GM12878 (cell line): Measurements from ENCODE around the gene ROR2. TPM values are rescaled to one million over a fixed set of nuclear protein-coding genes. Genes with fewer than 3 reads are reported as not detected.

Experiments used
- ATAC-seq: fragments of 200-7000 bp; cut with Tn5 transposase; 3 replicates; pipeline ENCODE4 v1.9.1; 2020; ENCODE audit warnings: mild to moderate bottlenecking, moderate library complexity
- BruUV-seq: library from RNA; stranded (reverse); fragments of 400-500 nt; replicated peaks from 2 replicates; lab custom pipeline; 2021; lab: Mats Ljungman, UMichigan
- CTCF ChIA-PET: fragments of 300-600 bp; sonication (Branson Sonifier 250); formaldehyde crosslinking; extraction: SDS; loops from one replicate; lab custom pipeline; 2021; ENCODE audit warnings: inconsistent platforms; lab: Yijun Ruan, JAX
- POLR2A ChIA-PET: fragments of 350-600 bp; formaldehyde crosslinking; extraction: SDS; loops from one replicate; lab custom pipeline; 2021; ENCODE audit warnings: inconsistent platforms; lab: Charles Lee
- RAD21 ChIA-PET: fragments of 300-600 bp; sonication (Branson Sonifier 250); formaldehyde crosslinking; loops from one replicate; lab custom pipeline; 2023; ENCODE audit warnings: antibody characterized with exemption; ENCODE audit not compliant: unreplicated experiment; lab: Charles Lee
- SMC1A ChIA-PET: fragments of 300-600 bp; sonication (Branson Sonifier 250); formaldehyde crosslinking; loops from one replicate; lab custom pipeline; 2023; ENCODE audit not compliant: unreplicated experiment, uncharacterized antibody; lab: Charles Lee
- DNase-seq: peaks from one replicate; pipeline ENCODE4 v3.0.0-alpha.2; 2011; ENCODE audit warnings: low read depth, low spot score
- FAIRE-seq: peaks from 3 replicates; lab custom pipeline; 2011; peaks lifted over from hg19 to GRCh38; lab: Jason Lieb, UNC
- H2AFZ ChIP-seq: 2 replicates; pipeline ENCODE4 v1.6.0; 2011; ENCODE audit warnings: low read depth, low read length, control low read depth; ENCODE audit not compliant: control insufficient read depth
- H3K27ac ChIP-seq: 2 replicates; pipeline ENCODE4 v1.5.1; 2011; ENCODE audit warnings: control low read depth; ENCODE audit not compliant: control insufficient read depth, insufficient read depth
- H3K27me3 ChIP-seq, 2 experiments: replicated peaks in 1 of 2; 2 replicates each; pipeline versions ENCODE4 v1.6.0 to v1.6.1; 2011; ENCODE audit warnings: low read length in 1 of 2; ENCODE audit not compliant: control insufficient read depth in 2 of 2, insufficient read depth in 2 of 2
- H3K36me3 ChIP-seq, 2 experiments: 2 replicates each; pipeline ENCODE4 v1.5.1; 2011; ENCODE audit warnings: low read length in 1 of 2; ENCODE audit not compliant: control insufficient read depth in 2 of 2, insufficient read depth in 2 of 2
- H3K4me1 ChIP-seq: 2 replicates; pipeline ENCODE4 v1.6.1; 2011; ENCODE audit warnings: mild to moderate bottlenecking, low read length, moderate library complexity, mixed read lengths; ENCODE audit not compliant: control insufficient read depth, insufficient read depth
- H3K4me2 ChIP-seq: 2 replicates; pipeline ENCODE4 v1.6.0; 2011; ENCODE audit warnings: control low read depth; ENCODE audit not compliant: control insufficient read depth, insufficient read depth
- H3K4me3 ChIP-seq: fragments of 200-600 bp; sonication (generic); 2 replicates; pipeline ENCODE4 v1.5.1; 2016
- H3K79me2 ChIP-seq: 2 replicates; pipeline ENCODE4 v1.6.0; 2011; ENCODE audit warnings: low read length; ENCODE audit not compliant: control insufficient read depth, insufficient read depth
- H3K9ac ChIP-seq: 2 replicates; pipeline ENCODE4 v1.8.0; 2011; ENCODE audit warnings: low read length, control low read depth, mixed read lengths; ENCODE audit not compliant: control insufficient read depth, insufficient read depth
- H3K9me3 ChIP-seq: replicated peaks from 3 replicates; pipeline ENCODE4 v1.5.1; 2011; ENCODE audit warnings: mild to moderate bottlenecking, low read length; ENCODE audit not compliant: control insufficient read depth, insufficient read depth
- H4K20me1 ChIP-seq: 2 replicates; pipeline ENCODE4 v1.6.0; 2011; ENCODE audit not compliant: control insufficient read depth, insufficient read depth
- ATF2 ChIP-seq: IDR thresholded peaks from 2 replicates; pipeline ENCODE4 v1.6.1; 2012; ENCODE audit warnings: low read length, inconsistent platforms
- CBFB ChIP-seq: IDR thresholded peaks from 2 replicates; pipeline ENCODE4 v1.6.1; 2016; ENCODE audit warnings: antibody characterized with exemption, low read depth
- CHD4 ChIP-seq: fragments of 200-600 bp; sonication (generic); IDR thresholded peaks from 2 replicates; pipeline ENCODE4 v1.6.1; 2016; ENCODE audit warnings: mild to moderate bottlenecking
- CREM ChIP-seq: IDR thresholded peaks from 2 replicates; pipeline ENCODE4 v1.6.1; 2014; ENCODE audit warnings: antibody characterized with exemption, low read depth
- DPF2 ChIP-seq: fragments of 450-650 bp; IDR thresholded peaks from 2 replicates; pipeline ENCODE4 v1.6.1; 2017; ENCODE audit warnings: mild to moderate bottlenecking
- GABPA ChIP-seq: IDR thresholded peaks from 2 replicates; pipeline ENCODE4 v1.6.1; 2014; ENCODE audit warnings: antibody characterized with exemption, low read depth, mild to moderate bottlenecking, inconsistent platforms
- MYC ChIP-seq: IDR thresholded peaks from 2 replicates; pipeline ENCODE4 v1.6.1; 2011; ENCODE audit warnings: mild to moderate bottlenecking, low read length, moderate library complexity, inconsistent platforms; ENCODE audit not compliant: insufficient read depth, insufficient replicate concordance, insufficient read length, severe bottlenecking
- NR2F1 ChIP-seq: fragments of 450-650 bp; conservative IDR thresholded peaks from 2 replicates; pipeline ENCODE4 v1.6.1; 2017; ENCODE audit warnings: mild to moderate bottlenecking
- PAX8 ChIP-seq: fragments of 450-650 bp; IDR thresholded peaks from 2 replicates; pipeline ENCODE4 v1.6.1; 2017; ENCODE audit warnings: mild to moderate bottlenecking, moderate library complexity
- POLR2A ChIP-seq: IDR thresholded peaks from 2 replicates; pipeline ENCODE4 v1.6.1; 2011; ENCODE audit warnings: low read depth, mild to moderate bottlenecking, low read length
- SMAD1 ChIP-seq: fragments of 450-650 bp; IDR thresholded peaks from 2 replicates; pipeline ENCODE4 v1.6.1; 2018; ENCODE audit warnings: mild to moderate bottlenecking, low read depth; ENCODE audit not compliant: partially characterized antibody
- SMARCA5 ChIP-seq: fragments of 450-650 bp; IDR thresholded peaks from 2 replicates; pipeline ENCODE4 v1.6.1; 2017; ENCODE audit warnings: mild to moderate bottlenecking
- SREBF1 ChIP-seq: IDR thresholded peaks from 2 replicates; pipeline ENCODE4 v1.6.1; 2012; ENCODE audit warnings: mild to moderate bottlenecking, low read length
- SREBF2 ChIP-seq: IDR thresholded peaks from 2 replicates; pipeline ENCODE4 v1.6.1; 2012; ENCODE audit warnings: mild to moderate bottlenecking, low read length
- TBL1XR1 ChIP-seq: IDR thresholded peaks from 2 replicates; pipeline ENCODE4 v1.6.1; 2012; ENCODE audit warnings: low read depth, low read length, improper control_type of control experiment
- YY1 ChIP-seq: IDR thresholded peaks from 2 replicates; pipeline ENCODE4 v1.6.1; 2011; ENCODE audit warnings: low read depth, mild to moderate bottlenecking, low read length
- ZNF207 ChIP-seq: fragments of 450-650 bp; IDR thresholded peaks from 2 replicates; pipeline ENCODE4 v1.6.1; 2014; ENCODE audit warnings: antibody characterized with exemption, mild to moderate bottlenecking, borderline replicate concordance
- ZNF274 ChIP-seq: IDR thresholded peaks from one replicate; pipeline ENCODE4 v1.8.0; 2011; ENCODE audit not compliant: insufficient read length, insufficient read depth
- in situ Hi-C: fragments of 300-500 bp; cut with MboI; formaldehyde crosslinking; loops from 9 replicates; pipeline ENCODE4 v1.14.3; 2018; ENCODE audit warnings: mixed read lengths
- intact Hi-C: fragments of 100-400 bp; cut with micrococcal nuclease; formaldehyde crosslinking; loops from one replicate; pipeline ENCODE4 v1.14.2; 2022; ENCODE audit not compliant: unreplicated experiment
- polyA plus RNA-seq, 11 experiments: library from polyadenylated mRNA; depleted of rRNA in 4 of 11; unstranded in 6 of 11; stranded (reverse) in 5 of 11; fragments of >200 nt; fragmentation: Nextera tagmentation in 4 of 11; fragmentation: Illumina TruSeq in 1 of 11; extraction: Ambion mirVana in 4 of 11; extraction: Trizol in 1 of 11; gene quantifications; 1 replicate in 1 of 11; 2 replicates in 10 of 11; pipeline versions ENCODE4 v1.2.1 to v1.2.3, GENCODE V29; 2011 to 2016; ENCODE audit warnings: inconsistent platforms in 2 of 11, missing spikeins in 2 of 11, low read depth in 1 of 11
- total RNA-seq, 4 experiments: library from RNA; depleted of rRNA in 3 of 4; stranded (reverse); fragments of >200 nt in 3 of 4; fragmentation: Illumina TruSeq in 1 of 4; extraction: Trizol in 1 of 4; gene quantifications; 2 replicates each; pipeline versions ENCODE4 v1.2.1 to v1.2.3, GENCODE V29; 2013 to 2021
- TF ChIP-seq, protein P1 (sequence below): fragments of 450-650 bp; IDR thresholded peaks from 2 replicates; pipeline ENCODE4 v1.6.1; 2014; ENCODE audit warnings: mild to moderate bottlenecking

The ROR2 gene
- total and polyA plus RNA-seq, 10 of the 15 experiments (the other 5 are each of a cell fraction or from before 2014, with no cell fraction given) = 0.03 to 0.05 TPM; not detected in 8

DNA sequence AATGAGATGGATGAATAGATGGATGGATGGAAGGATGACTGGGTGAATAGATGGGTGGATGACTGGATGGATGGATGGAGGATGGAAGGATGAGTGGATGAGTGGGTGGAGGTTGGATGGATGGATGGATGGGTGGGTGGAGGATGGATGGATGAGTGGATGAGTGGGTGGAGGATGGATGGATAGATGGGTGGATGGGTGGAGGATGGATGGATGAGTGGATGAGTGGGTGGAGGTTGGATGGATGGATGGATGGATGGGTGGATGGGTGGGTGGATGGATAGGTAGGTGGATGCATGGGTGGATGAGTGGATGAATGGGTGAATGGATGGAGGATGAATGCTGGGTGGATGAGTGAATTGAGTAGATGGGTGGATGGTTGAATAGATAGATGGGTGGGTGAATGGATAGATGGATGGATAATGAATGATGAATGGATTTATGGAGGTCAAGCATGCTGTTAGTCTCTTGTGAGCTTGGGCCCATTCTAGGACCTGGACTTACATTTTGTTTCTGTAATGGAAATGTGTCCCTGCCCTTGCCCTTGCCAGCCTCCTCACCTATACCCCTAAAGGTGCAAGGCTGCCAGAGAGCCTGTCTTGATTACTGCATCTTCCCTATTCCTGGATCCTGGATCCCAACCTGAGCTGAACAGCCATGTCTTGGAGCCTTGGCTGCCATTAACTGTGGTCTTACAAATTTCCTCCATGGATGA is 366.7 kb downstream of the ROR2 start:
- H2AFZ ChIP-seq = no peak overlapping the region
- H4K20me1 ChIP-seq = no peaks in the 10 kb centered on the region
- ChIA-PET POLR2A (no interaction called here), RAD21 (no interaction called here), SMC1A (no interaction called here), CTCF (no interaction called here)
- H3K4me3 ChIP-seq = no peak overlapping the region
- in situ Hi-C loops (no loop called here), intact Hi-C loops (no loop called here)
- no peak for DNase-seq
- TF ChIP-seq CBFB (no peak), SMAD1 (no peak), SMARCA5 (no peak), NR2F1 (no peak), POLR2A (no peak), CREM (no peak), YY1 (no peak), SREBF2 (no peak), TBL1XR1 (no peak), CHD4 (no peak), MYC (no peak), ZNF207 (no peak), DPF2 (no peak), PAX8 (no peak), ATF2 (no peak), GABPA (no peak), SREBF1 (no peak), ZNF274 (no peak)
- TF ChIP-seq, protein P1, sequence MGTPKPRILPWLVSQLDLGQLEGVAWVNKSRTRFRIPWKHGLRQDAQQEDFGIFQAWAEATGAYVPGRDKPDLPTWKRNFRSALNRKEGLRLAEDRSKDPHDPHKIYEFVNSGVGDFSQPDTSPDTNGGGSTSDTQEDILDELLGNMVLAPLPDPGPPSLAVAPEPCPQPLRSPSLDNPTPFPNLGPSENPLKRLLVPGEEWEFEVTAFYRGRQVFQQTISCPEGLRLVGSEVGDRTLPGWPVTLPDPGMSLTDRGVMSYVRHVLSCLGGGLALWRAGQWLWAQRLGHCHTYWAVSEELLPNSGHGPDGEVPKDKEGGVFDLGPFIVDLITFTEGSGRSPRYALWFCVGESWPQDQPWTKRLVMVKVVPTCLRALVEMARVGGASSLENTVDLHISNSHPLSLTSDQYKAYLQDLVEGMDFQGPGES = no peak
- no peaks in the 10 kb centered on the region for H3K36me3 ChIP-seq
- H3K4me2 ChIP-seq = no peak overlapping the region
- no peak for FAIRE-seq
- H3K27ac ChIP-seq = no peak overlapping the region
- no peak overlapping the region for H3K9ac ChIP-seq
- ATAC-seq = no peak
- no peaks in the 10 kb centered on the region for H3K9me3 ChIP-seq
- peaks cover 0 to 2% of the 10 kb centered on the region in 2 experiments; a peak in 1 of 4 replicates for H3K27me3 ChIP-seq
- BruUV-seq = no TSS peak
- H3K79me2 ChIP-seq = no peaks in the 10 kb centered on the region
- H3K4me1 ChIP-seq = no peaks in the 10 kb centered on the region
